ENCODE results near the gene TMEM89. TPM values are rescaled to one million over a fixed set of nuclear protein-coding genes. Genes with fewer than 3 reads are reported as not detected.

Gene TMEM89
- polyA plus RNA-seq, 6 donors from 2014 or later, result not detected

- ATAC-seq (ENCODE audit: low read depth in 2 of 2), result no peak
- Mint-ChIP-seq H3K9me3 (peaks cover 0 to 18% (median 9%) of the 10 kb centered on the region in 7 donors), H3K27ac (no peak overlapping the region), H3K4me1 (no peaks in the 10 kb centered on the region), H3K27me3 (peaks cover 0 to 5% (median 0%) of the 10 kb centered on the region in 3 donors), H3K4me3 (no peak overlapping the region), H3K36me3 (no peaks in the 10 kb centered on the region)
- DNase-seq, result no peak
These were observed 1.7 kb downstream of the TMEM89 start for GRCh38 chr3:48619541-48620524.

DNA sequence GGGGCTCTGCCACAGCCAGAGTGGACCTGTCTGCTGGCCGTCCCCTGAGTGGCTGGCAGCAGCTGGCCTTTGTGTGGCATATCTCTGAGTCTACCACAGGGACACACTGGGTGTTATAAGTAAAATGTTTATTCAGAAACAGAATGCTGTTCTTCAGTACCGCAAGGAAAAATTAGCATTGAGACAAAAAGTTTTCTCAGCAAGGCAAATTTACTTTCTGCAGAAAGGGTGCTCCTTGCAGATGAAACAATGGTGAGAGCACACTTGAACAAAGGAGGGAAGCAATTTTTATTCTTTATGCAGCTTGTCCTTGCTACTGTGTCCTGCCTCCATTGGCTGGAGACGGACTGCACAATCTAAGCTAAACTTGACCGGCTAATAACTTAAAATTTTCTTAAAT, 4.0 kb downstream of the TMEM89 start:
- Mint-ChIP-seq H3K36me3 (no peaks in the 10 kb centered on the region), H3K4me1 (no peaks in the 10 kb centered on the region), H3K27me3 (peaks cover 0 to 11% (median 0%) of the 10 kb centered on the region in 3 donors), H3K9me3 (peaks cover 0 to 18% (median 9%) of the 10 kb centered on the region in 7 donors), H3K27ac (no peak overlapping the region), H3K4me3 (no peak overlapping the region)
- DNase-seq (no peak), ATAC-seq (ENCODE audit: low read depth in 2 of 2) (no peak)

GRCh38 chr3:48614044-48614443, 7.5 kb downstream of the TMEM89 start:
- H3K4me1 Mint-ChIP-seq, result peaks cover 0 to 7% (median 6%) of the 10 kb centered on the region in 3 donors
- peak overlapping the region in 1 of 8 donors; percentile 42 for H3K4me3 Mint-ChIP-seq
- DNase-seq, result no peak
- no peak for ATAC-seq (ENCODE audit: low read depth in 2 of 2)
- H3K27ac Mint-ChIP-seq, result no peak overlapping the region
- H3K27me3 Mint-ChIP-seq, result peaks cover 0 to 6% (median 0%) of the 10 kb centered on the region in 3 donors
- peaks cover 0 to 17% (median 9%) of the 10 kb centered on the region in 7 donors for H3K9me3 Mint-ChIP-seq
- no peaks in the 10 kb centered on the region for H3K36me3 Mint-ChIP-seq

GRCh38 chr3:48612309-48612708, 9.3 kb downstream of the TMEM89 start:
- H3K9me3 Mint-ChIP-seq, result peaks cover 0 to 6% (median 4%) of the 10 kb centered on the region in 7 donors
- DNase-seq, result no peak
- ATAC-seq (ENCODE audit: low read depth in 2 of 2), result no peak
- H3K27me3 Mint-ChIP-seq, result peaks cover 0 to 6% (median 0%) of the 10 kb centered on the region in 3 donors
- H3K36me3 Mint-ChIP-seq, result no peaks in the 10 kb centered on the region
- peak overlapping the region in 2 of 8 donors; percentile 66 to 70 for H3K4me3 Mint-ChIP-seq
- peaks cover 6 to 18% (median 14%) of the 10 kb centered on the region in 3 donors for H3K4me1 Mint-ChIP-seq
- peak overlapping the region in 1 of 6 donors; percentile 83 for H3K27ac Mint-ChIP-seq

DNA sequence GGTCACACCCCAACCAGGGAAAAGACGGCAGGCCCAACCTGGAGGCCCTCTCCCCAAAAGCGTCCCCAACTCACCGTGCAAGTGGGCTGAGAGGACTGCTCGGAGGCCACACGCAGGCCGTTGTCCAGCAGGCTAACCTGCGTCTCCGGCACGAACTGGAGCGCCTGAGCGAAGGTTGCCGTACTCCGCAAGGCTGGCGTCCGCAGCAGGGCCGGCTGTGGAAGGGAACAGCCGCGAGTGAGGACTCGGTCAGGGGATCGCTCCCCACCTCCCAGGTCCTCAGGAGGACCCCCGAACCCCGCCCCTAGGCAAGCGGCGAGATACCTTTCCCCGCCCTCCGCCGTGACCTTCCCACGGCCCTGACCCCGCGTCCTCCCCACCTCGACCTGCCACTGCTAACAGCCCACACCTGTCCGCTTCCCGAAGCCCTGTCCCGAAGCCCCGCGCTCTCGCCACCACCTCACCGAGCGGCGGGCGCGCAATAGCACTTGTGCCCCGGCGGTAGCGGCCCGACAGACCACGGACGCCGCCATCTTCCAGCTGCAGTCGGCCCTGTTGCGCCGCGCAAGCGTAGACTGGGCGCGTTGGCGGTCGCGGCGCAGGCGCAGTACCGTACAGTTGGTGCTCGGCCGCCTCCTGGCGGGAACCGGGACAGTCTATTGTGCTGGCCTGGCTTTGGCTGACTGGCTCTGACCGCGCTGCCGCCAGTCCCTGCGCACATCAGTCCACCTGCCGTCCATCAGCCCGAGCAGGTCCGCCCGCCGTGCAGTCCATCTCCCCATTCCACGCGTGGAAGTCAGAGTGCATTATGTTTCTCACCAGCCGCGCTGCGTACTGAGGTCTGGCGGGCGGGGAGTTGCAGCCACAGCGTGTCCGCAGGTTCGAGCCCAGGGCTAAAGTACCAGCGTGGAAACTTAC, 12.2 kb downstream of the TMEM89 start, which contains the start of gene UQCRC1:
Gene UQCRC1 (minus strand): TSS at position 559 of the 918 bp plus-strand sequence. CDS start 26 bp downstream, at position 533.
- peaks cover 0 to 6% (median 0%) of the 10 kb centered on the region in 3 donors for H3K27me3 Mint-ChIP-seq

GRCh38 chr3:48607519-48607918, 14.1 kb downstream of the TMEM89 start:
- DNase-seq (no peak), ATAC-seq (ENCODE audit: low read depth in 2 of 2) (no peak)
- Mint-ChIP-seq H3K9me3 (no peaks in the 10 kb centered on the region), H3K4me3 (peak overlapping the region in 5 of 8 donors; percentile 22 to 100 (median 56)), H3K27me3 (no peaks in the 10 kb centered on the region), H3K27ac (no peak overlapping the region), H3K36me3 (peaks cover 4 to 9% of the 10 kb centered on the region in 2 donors), H3K4me1 (peaks cover 10 to 18% (median 14%) of the 10 kb centered on the region in 3 donors)

More for the DNA sequence above, 12.2 kb downstream of the TMEM89 start, which contains the start of gene UQCRC1:
- Mint-ChIP-seq H3K4me3 (peak within 1 kb of the TSS; percentile 87 to 100 (median 98)), H3K36me3 (no peaks in the 10 kb centered on the region), H3K9me3 (no peaks in the 10 kb centered on the region), H3K27ac (peak within 1 kb of the TSS; percentile 93 to 100 (median 98)), H3K4me1 (peaks cover 6 to 18% (median 14%) of the 10 kb centered on the region in 3 donors)
- peak; percentile 91 for DNase-seq
- peak; percentile 98 for ATAC-seq (ENCODE audit: low read depth in 2 of 2)

DNA sequence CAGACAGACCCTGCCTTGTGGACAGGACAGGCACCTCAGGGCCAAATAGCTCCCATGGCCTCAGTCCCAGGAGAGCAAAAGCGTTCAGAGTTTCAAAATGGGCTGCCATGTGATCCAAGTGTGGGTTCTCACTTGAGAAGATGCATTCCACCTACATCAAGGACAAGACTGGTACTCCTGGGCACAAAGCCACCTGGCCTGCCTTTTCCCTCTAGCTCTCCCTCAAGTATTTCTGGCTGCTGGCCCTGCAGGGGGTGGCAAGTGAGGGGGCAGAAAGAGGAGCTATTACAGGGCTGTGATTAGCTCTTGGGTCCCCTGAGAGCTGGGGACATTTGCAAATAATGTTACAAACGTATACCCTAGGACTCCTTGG, 20.0 kb downstream of the TMEM89 start:
- Mint-ChIP-seq H3K27me3 (peaks cover 0 to under 1% (median 0%) of the 10 kb centered on the region in 3 donors), H3K4me1 (peaks cover 0 to 9% (median 3%) of the 10 kb centered on the region in 3 donors), H3K4me3 (no peak overlapping the region), H3K9me3 (no peaks in the 10 kb centered on the region), H3K36me3 (peaks cover 11 to 18% of the 10 kb centered on the region in 2 donors), H3K27ac (no peak overlapping the region)
- no peak for ATAC-seq (ENCODE audit: low read depth in 2 of 2)
- no peak for DNase-seq

DNA sequence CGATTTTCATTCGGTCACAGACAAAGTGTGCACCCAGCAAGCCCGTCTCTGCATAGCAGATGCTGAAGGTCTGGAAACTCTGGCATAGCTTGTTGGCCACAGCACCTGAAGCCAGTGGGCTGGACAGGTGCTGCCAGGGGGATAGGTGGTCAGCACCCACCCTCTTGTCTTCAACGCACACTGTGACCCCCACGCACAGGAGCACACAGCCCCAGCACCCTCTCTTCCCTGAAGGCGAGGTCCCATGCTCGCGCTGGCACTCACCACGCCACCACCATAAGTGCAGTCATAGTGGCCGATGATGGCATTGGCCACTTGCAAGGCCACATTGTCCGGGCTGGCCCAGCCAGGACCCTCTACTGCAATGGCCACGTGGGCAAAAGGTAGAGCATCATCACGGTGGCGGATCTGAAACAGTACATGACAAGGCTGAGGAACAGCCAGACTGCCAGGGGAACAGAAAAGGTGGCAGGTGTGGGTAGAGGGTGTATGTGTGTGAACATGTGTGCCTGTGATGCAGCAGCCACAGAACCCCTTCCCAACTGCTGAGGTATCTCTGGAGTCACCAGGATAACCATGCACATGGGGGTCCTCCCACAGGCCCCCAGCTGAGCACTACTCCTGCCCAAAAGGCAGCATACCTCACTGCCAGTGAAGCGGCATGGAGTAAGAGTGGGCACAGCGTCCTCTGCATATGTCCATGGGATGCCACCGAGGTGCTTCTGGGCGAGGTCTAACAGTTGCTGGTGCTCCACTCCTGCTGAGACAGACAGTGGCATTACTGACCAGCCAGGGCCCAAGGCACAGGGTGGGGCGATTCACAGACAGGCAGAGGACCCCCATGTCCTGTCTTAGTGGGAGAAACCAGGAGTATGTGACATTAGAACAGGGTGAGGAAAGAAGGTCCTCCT, 20.6 kb downstream of the TMEM89 start:
- H3K36me3 Mint-ChIP-seq, result peaks cover 11 to 18% of the 10 kb centered on the region in 2 donors
- H3K27me3 Mint-ChIP-seq, result peaks cover 0 to 7% (median 5%) of the 10 kb centered on the region in 3 donors
- ATAC-seq (ENCODE audit: low read depth in 2 of 2) (no peak), DNase-seq (no peak)
- H3K27ac Mint-ChIP-seq, result peak overlapping the region in 1 of 6 donors; percentile 78
- H3K4me1 Mint-ChIP-seq, result peaks cover 4 to 12% (median 5%) of the 10 kb centered on the region in 3 donors
- no peaks in the 10 kb centered on the region for H3K9me3 Mint-ChIP-seq
- no peak overlapping the region for H3K4me3 Mint-ChIP-seq

DNA sequence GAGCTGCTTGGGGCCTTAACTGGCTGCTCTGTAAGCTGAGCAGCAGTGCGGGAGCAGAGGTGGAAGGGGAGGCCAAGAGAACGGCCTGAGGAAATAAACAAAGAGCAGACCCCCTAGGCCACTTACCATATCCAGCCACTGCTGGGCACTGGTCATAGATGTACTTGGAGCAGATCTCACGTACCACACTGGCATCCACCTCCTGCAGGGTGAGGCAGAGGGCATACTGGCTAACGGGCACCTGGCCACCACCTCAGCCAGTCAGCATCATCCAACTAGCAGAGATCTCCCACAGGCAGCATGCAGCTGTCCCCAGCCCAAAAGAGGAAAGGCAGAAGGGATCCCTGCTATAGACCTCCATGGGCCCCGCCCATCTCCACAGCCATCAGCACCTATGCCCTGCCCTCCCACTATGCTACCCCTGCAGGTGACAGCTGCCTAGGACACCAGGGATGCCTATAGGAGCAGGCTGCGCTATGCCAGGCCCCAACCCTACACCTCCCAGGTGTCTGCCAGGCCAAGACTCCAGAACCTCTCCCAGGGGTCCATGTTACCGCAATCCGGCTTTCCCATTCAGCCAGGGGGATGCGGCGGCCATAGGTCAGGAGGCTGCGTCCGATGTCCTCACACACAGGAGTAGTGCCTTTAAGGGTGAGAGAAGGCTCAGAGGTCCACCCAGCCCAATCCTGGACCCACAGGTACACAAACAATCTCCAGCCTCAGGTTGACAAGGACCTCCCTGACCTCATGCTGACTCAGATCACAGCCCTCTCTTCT, 21.9 kb downstream of the TMEM89 start:
- H3K27ac Mint-ChIP-seq, result peak overlapping the region in 1 of 6 donors; percentile 42
- H3K36me3 Mint-ChIP-seq, result peaks cover 11 to 18% of the 10 kb centered on the region in 2 donors
- peaks cover 0 to 17% (median 10%) of the 10 kb centered on the region in 3 donors for H3K27me3 Mint-ChIP-seq
- no peak for DNase-seq
- peaks cover 5 to 20% (median 7%) of the 10 kb centered on the region in 3 donors for H3K4me1 Mint-ChIP-seq
- H3K4me3 Mint-ChIP-seq, result no peak overlapping the region
- H3K9me3 Mint-ChIP-seq, result no peaks in the 10 kb centered on the region
- no peak for ATAC-seq (ENCODE audit: low read depth in 2 of 2)

DNA sequence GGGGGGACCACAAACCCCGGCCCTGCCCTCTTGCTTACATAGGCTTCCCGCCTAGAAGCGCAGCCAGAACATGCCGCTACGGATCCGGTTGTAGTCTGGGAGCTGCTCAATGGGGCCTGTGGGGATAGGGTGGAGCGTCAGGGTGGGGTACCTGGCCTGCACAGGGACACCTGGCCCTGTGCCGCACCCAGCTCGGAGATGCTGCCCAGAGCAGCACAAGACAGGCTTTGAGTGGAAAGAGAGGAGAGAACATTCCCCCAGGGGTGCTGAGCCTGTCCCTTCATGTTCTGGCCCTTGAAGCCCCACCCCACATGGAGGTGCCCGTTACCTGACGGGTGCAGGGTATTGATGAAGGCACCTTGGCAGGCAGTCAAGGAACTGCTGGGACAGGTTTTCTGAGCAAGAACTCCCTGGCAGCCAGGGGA, 22.5 kb downstream of the TMEM89 start:
- no peak for DNase-seq
- Mint-ChIP-seq H3K4me1 (peaks cover 10 to 24% (median 13%) of the 10 kb centered on the region in 3 donors), H3K27me3 (peaks cover 5 to 23% (median 10%) of the 10 kb centered on the region in 3 donors), H3K9me3 (no peaks in the 10 kb centered on the region), H3K36me3 (peaks cover 11 to 18% of the 10 kb centered on the region in 2 donors), H3K4me3 (no peak overlapping the region), H3K27ac (no peak overlapping the region)
- ATAC-seq (ENCODE audit: low read depth in 2 of 2), result no peak

DNA sequence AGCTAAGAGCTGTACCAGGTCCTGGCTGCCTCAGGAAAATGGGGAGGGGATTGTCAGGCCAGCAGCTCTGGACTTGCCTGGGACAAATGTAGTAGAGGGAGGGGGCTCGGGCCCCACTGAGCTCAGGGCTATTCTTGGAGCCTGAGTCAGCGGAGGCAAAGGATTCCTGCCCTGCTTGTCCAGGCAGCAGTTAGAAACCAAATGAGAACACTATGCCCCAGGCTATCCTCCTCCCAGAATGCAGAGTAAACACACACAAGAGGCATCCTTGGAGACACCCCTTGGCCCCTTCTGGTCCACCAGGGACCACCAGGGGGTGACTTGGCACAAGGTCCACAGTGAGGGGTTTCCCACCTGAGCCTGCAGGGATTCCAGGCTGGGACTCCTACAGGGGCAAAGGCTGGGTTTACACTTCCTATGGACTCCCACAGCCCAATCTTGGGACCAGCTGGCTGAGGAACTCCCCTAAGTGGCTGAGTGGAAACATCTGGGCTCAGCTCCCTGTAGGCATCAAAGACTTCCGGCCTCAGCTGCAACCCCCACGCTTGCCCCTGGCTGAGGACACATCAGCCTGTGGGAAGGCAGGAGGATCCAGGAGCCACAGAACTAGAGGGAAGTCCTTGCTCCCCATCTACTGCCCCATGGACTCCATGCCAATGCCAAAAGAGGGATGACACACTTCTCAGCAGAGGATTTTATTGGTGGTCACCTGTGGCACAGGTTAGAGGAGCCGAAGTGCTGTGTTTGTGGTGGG, 23.1 kb downstream of the TMEM89 start:
- Mint-ChIP-seq H3K36me3 (peaks cover 11 to 18% of the 10 kb centered on the region in 2 donors), H3K27me3 (peaks cover 5 to 29% (median 13%) of the 10 kb centered on the region in 3 donors), H3K27ac (peak overlapping the region in 3 of 6 donors; percentile 33 to 81 (median 55)), H3K9me3 (no peaks in the 10 kb centered on the region), H3K4me1 (peaks cover 10 to 24% (median 13%) of the 10 kb centered on the region in 3 donors), H3K4me3 (no peak overlapping the region)
- ATAC-seq (ENCODE audit: low read depth in 2 of 2) (no peak), DNase-seq (no peak)

Measured in naive B cell (primary cell).